Vagina (tissue), 2 donors: Measurements from ENCODE around the gene RGS6. TPM values are rescaled to one million over a fixed set of nuclear protein-coding genes. Genes with fewer than 3 reads are reported as not detected.

Experiments used
- DNase-seq, 2 donors: peaks; one replicate each; pipeline ENCODE4 v3.0.0-alpha.2; 2017; ENCODE audit errors: extremely low spot score in 2 of 2
- H3K27ac ChIP-seq: fragments of 200-600 bp; sonication (generic); one replicate; pipeline ENCODE4 v1.5.1; 2019
- H3K27me3 ChIP-seq: fragments of 200-600 bp; sonication (generic); one replicate; pipeline ENCODE4 v1.5.1; 2019
- H3K36me3 ChIP-seq, 2 donors: fragments of 200-600 bp; sonication (generic); one replicate each; pipeline ENCODE4 v1.5.1; 2017 to 2019
- H3K4me1 ChIP-seq: fragments of 200-600 bp; sonication (generic); one replicate; pipeline ENCODE4 v1.5.1; 2019
- H3K4me3 ChIP-seq, 2 donors: fragments of 200-600 bp; sonication (generic); 1 replicate in 1 of 2; 2 replicates in 1 of 2; pipeline ENCODE4 v1.5.1; 2016 to 2019
- H3K9me3 ChIP-seq: fragments of 200-600 bp; sonication (generic); one replicate; pipeline ENCODE4 v1.5.1; 2019
- CTCF ChIP-seq, 3 experiments: fragments of 450-650 bp in 2 of 3; fragments of 200-600 bp in 1 of 3; sonication (generic) in 1 of 3; IDR thresholded peaks; one replicate each; pipeline ENCODE4 v1.5.1; 2017 to 2019; ENCODE audit warnings: antibody characterized with exemption in 3 of 3, mild to moderate bottlenecking in 2 of 3, moderate library complexity in 2 of 3
- POLR2A ChIP-seq, 2 donors: fragments of 450-650 bp; IDR thresholded peaks; one replicate each; pipeline ENCODE4 v1.6.1; 2017; ENCODE audit warnings: antibody characterized with exemption in 2 of 2, mild to moderate bottlenecking in 2 of 2, moderate library complexity in 2 of 2
- POLR2AphosphoS5 ChIP-seq, 2 donors: sonication (generic); formaldehyde crosslinking; IDR thresholded peaks; one replicate each; pipeline ENCODE4 v1.9.0; 2017; ENCODE audit warnings: antibody characterized with exemption in 2 of 2, mild to moderate bottlenecking in 2 of 2, low read depth in 1 of 2; ENCODE audit not compliant: insufficient read depth in 1 of 2
- intact Hi-C: fragments of 100-400 bp; cut with DNase I; formaldehyde crosslinking; loops from one replicate; pipeline ENCODE4 v1.15.1; 2023
- total RNA-seq: library from RNA; depleted of rRNA; stranded (reverse); fragments of >200 nt; gene quantifications from one replicate; pipeline ENCODE4 v1.2.3, GENCODE V29; 2016

Gene RGS6
- total RNA-seq, 1 donor from 2014 or later = 2.0 TPM

- DNase-seq = no peak
- no peak overlapping the region for H3K4me3 ChIP-seq
Measured at GRCh38 chr14:72013721-72014345, 81.6 kb downstream of the RGS6 start.

GRCh38 chr14:72014486-72014885 is 82.3 kb downstream of the RGS6 start:
- TF ChIP-seq POLR2AphosphoS5 (IDR thresholded peaks at IDR 0.05; ENCODE audit: insufficient read depth in 1 of 2, low read depth in 1 of 2) (no peak), POLR2A (IDR thresholded peaks at IDR 0.05) (no peak), CTCF (IDR thresholded peaks at IDR 0.05) (no peak)

More at GRCh38 chr14:72013721-72014345, 81.6 kb downstream of the RGS6 start:
- TF ChIP-seq POLR2A (IDR thresholded peaks at IDR 0.05) = no peak
- no peak for TF ChIP-seq POLR2AphosphoS5 (IDR thresholded peaks at IDR 0.05; ENCODE audit: insufficient read depth in 1 of 2, low read depth in 1 of 2)
- TF ChIP-seq CTCF (IDR thresholded peaks at IDR 0.05) = no peak
- intact Hi-C loops = no loop called here
- no peaks in the 10 kb centered on the region for H3K36me3 ChIP-seq
- no peaks in the 10 kb centered on the region for H3K27me3 ChIP-seq
- no peaks in the 10 kb centered on the region for H3K9me3 ChIP-seq
- no peak overlapping the region for H3K27ac ChIP-seq
- H3K4me1 ChIP-seq = no peaks in the 10 kb centered on the region

GRCh38 chr14:72017290-72017689 is 85.1 kb downstream of the RGS6 start:
- intact Hi-C loops = no loop called here
- Histone ChIP-seq H3K9me3 (no peaks in the 10 kb centered on the region), H3K27ac (no peak overlapping the region), H3K27me3 (no peaks in the 10 kb centered on the region), H3K4me3 (no peak overlapping the region), H3K36me3 (no peaks in the 10 kb centered on the region), H3K4me1 (no peaks in the 10 kb centered on the region)
- TF ChIP-seq POLR2AphosphoS5 (IDR thresholded peaks at IDR 0.05; ENCODE audit: insufficient read depth in 1 of 2, low read depth in 1 of 2) (no peak), POLR2A (IDR thresholded peaks at IDR 0.05) (no peak), CTCF (IDR thresholded peaks at IDR 0.05) (no peak)
- no peak for DNase-seq

More at GRCh38 chr14:72014486-72014885, 82.3 kb downstream of the RGS6 start:
- no peaks in the 10 kb centered on the region for H3K36me3 ChIP-seq
- no peak overlapping the region for H3K27ac ChIP-seq
- H3K4me3 ChIP-seq = no peak overlapping the region
- H3K9me3 ChIP-seq = no peaks in the 10 kb centered on the region
- intact Hi-C loops = no loop called here
- H3K27me3 ChIP-seq = no peaks in the 10 kb centered on the region
- no peaks in the 10 kb centered on the region for H3K4me1 ChIP-seq
- no peak for DNase-seq

- TF ChIP-seq CTCF (IDR thresholded peaks at IDR 0.05) (no peak), POLR2AphosphoS5 (IDR thresholded peaks at IDR 0.05; ENCODE audit: insufficient read depth in 1 of 2, low read depth in 1 of 2) (no peak), POLR2A (IDR thresholded peaks at IDR 0.05) (no peak)
- H3K27ac ChIP-seq = no peak overlapping the region
- H3K9me3 ChIP-seq = no peaks in the 10 kb centered on the region
- no peak for DNase-seq
- no peak overlapping the region for H3K4me3 ChIP-seq
- H3K27me3 ChIP-seq = no peaks in the 10 kb centered on the region
- no peaks in the 10 kb centered on the region for H3K4me1 ChIP-seq
- no peaks in the 10 kb centered on the region for H3K36me3 ChIP-seq
- intact Hi-C loops = no loop called here
Measured at GRCh38 chr14:72023128-72024042, 91.2 kb downstream of the RGS6 start.

GRCh38 chr14:72024043-72024407 is 91.8 kb downstream of the RGS6 start:
- H3K27me3 ChIP-seq = no peaks in the 10 kb centered on the region
- intact Hi-C loops = no loop called here
- TF ChIP-seq POLR2AphosphoS5 (IDR thresholded peaks at IDR 0.05; ENCODE audit: insufficient read depth in 1 of 2, low read depth in 1 of 2) (no peak), CTCF (IDR thresholded peaks at IDR 0.05) (peak in 1 of 3 experiments; percentile 31)
- H3K27ac ChIP-seq = no peak overlapping the region
- H3K36me3 ChIP-seq = no peaks in the 10 kb centered on the region
- H3K4me3 ChIP-seq = no peak overlapping the region
- H3K4me1 ChIP-seq = no peaks in the 10 kb centered on the region
- no peaks in the 10 kb centered on the region for H3K9me3 ChIP-seq
- DNase-seq = no peak
